Adipocyte (in vitro differentiated cells): ENCODE measurements around the gene PRRX2.

Experiments
- DNase-seq: peaks from one replicate; pipeline ENCODE4 v3.0.0-alpha.2; 2015; ENCODE audit warnings: low read depth
- H3K27me3 ChIP-seq: replicated peaks from 2 replicates; pipeline ENCODE4 v1.7.0; 2013; ENCODE audit warnings: mild to moderate bottlenecking, low read length, moderate library complexity; ENCODE audit not compliant: control insufficient read depth, insufficient read depth
- H3K36me3 ChIP-seq: 2 replicates; pipeline ENCODE4 v1.7.0; 2013; ENCODE audit warnings: low read length, mild to moderate bottlenecking, moderate library complexity; ENCODE audit not compliant: control insufficient read depth, insufficient read depth, severe bottlenecking
- H3K4me1 ChIP-seq: 2 replicates; pipeline ENCODE4 v1.7.0; 2013; ENCODE audit warnings: mild to moderate bottlenecking, low read length, moderate library complexity; ENCODE audit not compliant: control insufficient read depth, insufficient read depth
- H3K4me3 ChIP-seq: 2 replicates; pipeline ENCODE4 v1.7.0; 2013; ENCODE audit warnings: mild to moderate bottlenecking, low read length, moderate library complexity
- H3K9ac ChIP-seq: 2 replicates; pipeline ENCODE4 v1.7.0; 2013; ENCODE audit warnings: mild to moderate bottlenecking, low read length, moderate library complexity
- H3K9me3 ChIP-seq: 2 replicates; pipeline ENCODE4 v1.7.0; 2013; ENCODE audit warnings: mild to moderate bottlenecking, low read length, moderate library complexity; ENCODE audit not compliant: control insufficient read depth

Gene PRRX2

GRCh38 chr9:129768486-129768885 lies 103.0 kb downstream of the PRRX2 start:
- Histone ChIP-seq H3K36me3 (no peaks in the 10 kb centered on the region), H3K4me1 (peaks cover 13% of the 10 kb centered on the region), H3K9ac (no peak overlapping the region), H3K4me3 (no peak overlapping the region), H3K9me3 (no peaks in the 10 kb centered on the region), H3K27me3 (no peaks in the 10 kb centered on the region)
- DNase-seq = no peak

GRCh38 chr9:129769669-129770068 lies 104.2 kb downstream of the PRRX2 start:
- Histone ChIP-seq H3K27me3 (no peaks in the 10 kb centered on the region), H3K36me3 (no peaks in the 10 kb centered on the region), H3K4me1 (peaks cover 9% of the 10 kb centered on the region), H3K9ac (no peak overlapping the region), H3K4me3 (no peak overlapping the region), H3K9me3 (no peaks in the 10 kb centered on the region)
- DNase-seq = no peak

GRCh38 chr9:129770741-129771140 lies 105.3 kb downstream of the PRRX2 start:
- Histone ChIP-seq H3K9me3 (no peaks in the 10 kb centered on the region), H3K4me3 (no peak overlapping the region), H3K9ac (no peak overlapping the region), H3K27me3 (no peaks in the 10 kb centered on the region), H3K36me3 (no peaks in the 10 kb centered on the region), H3K4me1 (peaks cover 12% of the 10 kb centered on the region)
- DNase-seq = no peak
